HUES64 (cell line): ENCODE measurements around the gene ARHGAP15.

ENCODE experiments used
- H3K27ac ChIP-seq: 2 replicates; pipeline ENCODE4 v1.7.0; 2013; ENCODE audit warnings: low read depth, low read length, inconsistent platforms
- H3K27me3 ChIP-seq: 2 replicates; pipeline ENCODE4 v1.6.1; 2013; ENCODE audit warnings: mild to moderate bottlenecking, low read length; ENCODE audit not compliant: insufficient read depth
- H3K36me3 ChIP-seq: 2 replicates; pipeline ENCODE4 v1.6.1; 2013; ENCODE audit warnings: mild to moderate bottlenecking, low read length; ENCODE audit not compliant: insufficient read depth
- H3K4me1 ChIP-seq: 2 replicates; pipeline ENCODE4 v1.6.1; 2013; ENCODE audit warnings: mild to moderate bottlenecking, low read length, moderate library complexity; ENCODE audit not compliant: insufficient read depth
- H3K4me3 ChIP-seq: 2 replicates; pipeline ENCODE4 v1.5.1; 2013; ENCODE audit warnings: mild to moderate bottlenecking, low read length, moderate library complexity
- H3K9ac ChIP-seq: 2 replicates; pipeline ENCODE4 v1.6.1; 2013; ENCODE audit warnings: mild to moderate bottlenecking, low read depth, low read length
- H3K9me3 ChIP-seq: 2 replicates; pipeline ENCODE4 v1.6.1; 2013; ENCODE audit warnings: low read depth, low read length; ENCODE audit not compliant: insufficient read depth
- WGBS: fragments of 150-250, 120-280 bp; methylation state at CpG from one replicate; pipeline ENCODE4 v1.1.7; 2013; ENCODE audit warnings: missing lambda C conversion rate; 5-methylcytosine and 5-hydroxymethylcytosine counted together

Gene ARHGAP15

DNA sequence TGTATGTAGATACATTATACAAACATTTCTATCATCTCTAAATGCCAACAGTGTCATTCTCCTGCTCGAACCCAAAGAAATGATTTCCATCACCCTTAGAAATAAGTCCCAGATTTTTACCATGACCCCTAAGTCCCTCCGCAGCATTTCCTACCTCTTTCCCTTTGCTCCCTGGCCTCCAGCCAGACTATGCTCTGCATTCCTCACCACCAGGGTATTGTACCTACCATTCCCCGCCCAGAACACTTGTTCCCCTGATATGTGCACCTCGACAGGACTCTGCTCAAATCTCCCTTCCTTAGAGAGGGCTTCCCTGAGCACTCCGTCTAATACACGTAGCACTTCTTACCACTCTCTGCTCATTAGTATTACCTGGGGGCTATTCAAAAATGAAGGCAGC, 630.2 kb downstream of the ARHGAP15 start:
- H3K36me3 ChIP-seq = no peaks in the 10 kb centered on the region
- H3K27ac ChIP-seq = peak overlapping the region; percentile 79
- no peaks in the 10 kb centered on the region for H3K9me3 ChIP-seq
- peaks cover 73% of the 10 kb centered on the region for H3K4me1 ChIP-seq
- 23% methylated on average over 6 of the region's 6 CpGs for WGBS
- no peaks in the 10 kb centered on the region for H3K27me3 ChIP-seq
- peak overlapping the region; percentile 8; the same call in 1 of the 2 replicates for H3K4me3 ChIP-seq
- no peak overlapping the region for H3K9ac ChIP-seq

DNA sequence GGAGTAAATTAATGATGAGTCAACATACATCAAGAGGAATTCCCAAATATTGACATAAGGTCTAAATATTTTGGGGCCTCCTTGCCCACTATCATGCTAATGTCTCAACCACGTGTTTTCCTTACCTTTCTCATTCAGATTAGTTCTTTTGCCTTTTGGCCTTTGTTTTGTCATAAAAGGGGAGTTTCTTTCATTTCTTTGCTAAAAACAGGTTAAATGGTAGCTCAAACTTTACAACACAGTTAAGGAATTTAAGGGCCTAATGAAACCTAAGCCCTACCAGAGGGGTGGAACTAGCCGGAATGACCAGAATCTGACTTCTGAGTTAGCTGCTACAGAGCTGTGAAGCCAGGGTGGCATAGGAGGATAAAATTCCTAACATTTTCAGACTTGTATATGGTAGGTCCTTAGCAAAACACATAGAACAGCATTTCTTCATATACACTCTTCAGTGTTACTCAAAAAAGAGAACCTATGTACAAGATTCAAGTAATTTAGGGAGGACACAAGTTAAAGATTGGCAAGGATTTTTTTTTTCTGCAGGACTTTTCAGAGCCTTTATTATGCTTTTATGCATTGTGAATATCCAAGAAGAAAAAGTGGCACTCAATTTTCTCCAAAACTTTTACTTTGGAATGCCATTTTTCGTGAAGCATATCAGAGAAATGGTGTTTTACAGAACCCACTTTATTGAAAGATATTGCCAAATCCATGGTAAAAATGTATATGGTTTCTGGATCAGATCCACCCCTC, 633.1 kb downstream of the ARHGAP15 start:
- WGBS = 9% methylated on average over 2 of the region's 3 CpGs
- peak overlapping the region; percentile 38 for H3K9ac ChIP-seq

DNA sequence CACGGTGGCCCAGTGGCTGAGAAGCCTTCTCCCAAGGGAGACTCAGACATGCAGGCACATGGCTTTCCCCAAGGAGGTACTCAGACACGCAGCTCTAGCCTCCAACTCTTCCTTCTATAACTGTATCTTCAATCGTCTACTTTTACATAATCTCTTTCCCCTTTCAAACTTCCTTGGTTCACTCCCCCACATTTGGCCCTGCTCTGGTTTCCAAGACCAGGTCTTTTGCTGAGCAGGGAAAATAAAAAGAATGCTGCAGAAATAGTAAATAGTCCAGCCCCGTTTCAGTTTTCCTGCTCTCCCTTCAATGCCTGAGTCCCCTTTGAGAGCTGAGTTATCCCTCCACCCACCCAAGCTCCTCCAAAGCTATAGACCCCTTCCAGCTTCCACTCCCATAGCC, 635.0 kb downstream of the ARHGAP15 start:
- Histone ChIP-seq H3K4me1 (peaks cover 46% of the 10 kb centered on the region), H3K9ac (no peak overlapping the region), H3K9me3 (no peaks in the 10 kb centered on the region), H3K4me3 (no peak overlapping the region), H3K36me3 (no peaks in the 10 kb centered on the region), H3K27me3 (no peaks in the 10 kb centered on the region), H3K27ac (no peak overlapping the region)
- 85% methylated on average over 4 of the region's 4 CpGs for WGBS

More for the DNA sequence above, 633.1 kb downstream of the ARHGAP15 start:
- Histone ChIP-seq H3K27ac (peak overlapping the region; percentile 90), H3K27me3 (no peaks in the 10 kb centered on the region), H3K4me3 (no peak overlapping the region), H3K36me3 (no peaks in the 10 kb centered on the region), H3K4me1 (peaks cover 65% of the 10 kb centered on the region), H3K9me3 (no peaks in the 10 kb centered on the region)

DNA sequence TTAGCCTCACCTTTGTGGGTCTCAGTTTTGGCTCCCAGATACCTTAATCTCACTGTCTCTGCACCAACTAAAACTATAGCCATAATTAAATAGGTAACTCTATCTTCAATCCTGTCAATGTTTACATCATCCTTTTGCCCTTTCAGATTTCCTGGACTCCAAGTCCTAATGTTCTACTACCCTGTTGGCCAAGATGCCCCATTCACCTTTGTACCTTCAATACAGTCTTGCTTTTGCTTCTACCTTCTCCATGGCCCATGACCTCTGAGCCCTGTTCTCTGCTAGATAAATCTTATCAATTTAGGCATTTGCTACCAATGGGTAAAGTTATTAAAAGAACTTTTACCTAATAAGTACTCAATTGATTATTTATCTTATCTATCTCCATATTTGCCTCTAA, 635.5 kb downstream of the ARHGAP15 start:
- Histone ChIP-seq H3K27ac (no peak overlapping the region), H3K9ac (no peak overlapping the region), H3K4me1 (peaks cover 41% of the 10 kb centered on the region), H3K27me3 (no peaks in the 10 kb centered on the region), H3K4me3 (no peak overlapping the region), H3K9me3 (no peaks in the 10 kb centered on the region), H3K36me3 (no peaks in the 10 kb centered on the region)

DNA sequence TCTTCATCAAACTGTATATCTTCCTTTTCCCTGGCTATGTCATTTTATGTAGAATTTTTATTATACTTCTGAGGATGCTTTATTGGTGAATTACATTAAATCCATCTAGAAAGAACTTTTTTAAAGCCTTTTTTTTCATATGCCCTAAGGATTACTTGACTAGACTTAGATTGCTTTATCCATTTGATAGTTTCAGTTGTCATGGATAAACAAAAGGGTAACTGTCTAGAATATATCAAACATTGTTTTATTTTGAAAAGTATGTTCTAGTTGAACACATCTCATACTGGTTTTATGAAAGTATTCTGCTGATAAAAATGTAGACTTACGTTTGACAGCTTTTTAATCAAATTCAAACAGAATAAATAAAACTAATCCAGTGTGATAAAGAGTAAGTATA, 639.8 kb downstream of the ARHGAP15 start:
- H3K9ac ChIP-seq = no peak overlapping the region
- no peak overlapping the region for H3K27ac ChIP-seq
- WGBS = no CpG with 5 or more reads among the region's 1 CpG
- H3K36me3 ChIP-seq = no peaks in the 10 kb centered on the region
- H3K4me1 ChIP-seq = peaks cover 5% of the 10 kb centered on the region
- H3K4me3 ChIP-seq = no peak overlapping the region
- H3K9me3 ChIP-seq = no peaks in the 10 kb centered on the region
- H3K27me3 ChIP-seq = no peaks in the 10 kb centered on the region

DNA sequence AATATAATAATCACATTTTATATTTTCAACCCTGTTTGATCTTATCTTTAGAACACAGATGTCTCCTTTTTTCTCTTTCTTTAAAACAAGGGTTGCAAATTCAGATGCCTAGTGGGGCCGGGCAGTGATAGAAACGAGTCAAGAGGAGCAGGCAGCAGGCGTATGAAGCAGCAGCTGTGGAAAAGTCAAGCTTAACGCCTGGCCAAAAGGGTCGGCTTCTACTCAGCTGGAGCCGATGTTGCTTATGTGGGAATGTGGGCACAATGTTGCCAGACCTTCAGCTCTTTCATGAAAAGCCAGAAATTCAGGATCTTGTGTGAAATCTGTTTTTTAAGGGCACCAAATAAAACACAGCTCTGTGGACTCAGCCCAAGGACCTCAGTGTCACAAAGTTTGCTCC, 642.7 kb downstream of the ARHGAP15 start:
- Histone ChIP-seq H3K4me1 (no peaks in the 10 kb centered on the region), H3K27ac (no peak overlapping the region), H3K27me3 (no peaks in the 10 kb centered on the region), H3K4me3 (no peak overlapping the region), H3K36me3 (no peaks in the 10 kb centered on the region), H3K9me3 (no peaks in the 10 kb centered on the region), H3K9ac (no peak overlapping the region)
- 78% methylated on average over 6 of the region's 6 CpGs for WGBS

DNA sequence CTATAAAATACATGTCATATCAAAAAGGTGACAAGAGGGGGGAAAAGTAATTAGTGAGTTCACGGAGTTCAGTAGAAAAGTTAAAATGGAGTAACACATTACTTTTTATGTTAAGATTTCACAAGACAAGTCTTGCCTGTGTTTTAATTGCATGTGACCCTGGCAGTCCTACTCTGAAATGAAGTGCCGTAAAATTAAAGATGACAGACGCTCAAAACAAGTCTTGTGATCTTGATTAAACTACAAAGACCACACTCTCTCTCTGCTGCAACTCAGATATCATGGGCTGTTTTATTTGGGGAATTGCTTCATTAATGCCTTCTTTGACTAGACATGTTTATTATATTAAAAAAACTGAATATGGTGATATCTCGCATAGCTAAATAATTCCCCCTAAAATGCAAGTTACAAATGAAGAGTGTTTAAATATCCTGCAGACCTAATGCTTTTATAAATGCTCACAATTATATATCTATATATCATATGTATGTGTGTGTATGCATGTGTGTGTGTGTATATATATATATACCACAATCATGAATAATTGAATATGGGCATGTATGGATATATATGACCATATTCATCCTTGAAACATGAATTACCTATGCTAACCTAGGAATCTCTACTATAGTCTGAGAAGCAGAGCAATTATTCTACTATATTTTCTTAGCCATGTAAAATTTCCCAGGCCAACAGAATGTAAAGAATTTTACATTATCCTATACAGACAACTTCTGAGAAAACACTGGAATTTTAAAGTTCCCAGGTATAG, 647.5 kb downstream of the ARHGAP15 start:
- no peaks in the 10 kb centered on the region for H3K36me3 ChIP-seq
- H3K9ac ChIP-seq = no peak overlapping the region
- H3K9me3 ChIP-seq = no peaks in the 10 kb centered on the region
- H3K4me1 ChIP-seq = peaks cover 5% of the 10 kb centered on the region; the same call in 1 of the 2 replicates
- no peak overlapping the region for H3K4me3 ChIP-seq
- H3K27ac ChIP-seq = no peak overlapping the region
- H3K27me3 ChIP-seq = no peaks in the 10 kb centered on the region
- WGBS = 93% methylated on average over 3 of the region's 4 CpGs

DNA sequence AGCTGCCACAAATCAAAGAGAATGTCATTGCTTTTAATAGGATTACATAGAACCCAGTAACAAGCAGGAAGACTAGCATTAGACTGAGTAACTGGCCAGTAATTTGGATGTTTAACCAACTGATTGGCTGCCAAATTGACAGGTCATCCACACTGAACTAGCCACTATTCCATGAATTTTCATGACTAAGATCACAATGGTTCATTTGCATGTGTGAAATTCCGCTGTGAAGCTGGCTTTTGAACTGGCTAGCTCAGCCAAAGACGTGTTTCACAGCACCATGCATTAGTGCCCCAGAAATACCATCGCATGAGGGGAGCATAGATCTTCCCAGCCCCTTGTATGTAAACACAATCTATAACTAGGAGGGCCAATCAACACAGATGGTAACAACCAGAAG, 649.8 kb downstream of the ARHGAP15 start:
- H3K9ac ChIP-seq = no peak overlapping the region

DNA sequence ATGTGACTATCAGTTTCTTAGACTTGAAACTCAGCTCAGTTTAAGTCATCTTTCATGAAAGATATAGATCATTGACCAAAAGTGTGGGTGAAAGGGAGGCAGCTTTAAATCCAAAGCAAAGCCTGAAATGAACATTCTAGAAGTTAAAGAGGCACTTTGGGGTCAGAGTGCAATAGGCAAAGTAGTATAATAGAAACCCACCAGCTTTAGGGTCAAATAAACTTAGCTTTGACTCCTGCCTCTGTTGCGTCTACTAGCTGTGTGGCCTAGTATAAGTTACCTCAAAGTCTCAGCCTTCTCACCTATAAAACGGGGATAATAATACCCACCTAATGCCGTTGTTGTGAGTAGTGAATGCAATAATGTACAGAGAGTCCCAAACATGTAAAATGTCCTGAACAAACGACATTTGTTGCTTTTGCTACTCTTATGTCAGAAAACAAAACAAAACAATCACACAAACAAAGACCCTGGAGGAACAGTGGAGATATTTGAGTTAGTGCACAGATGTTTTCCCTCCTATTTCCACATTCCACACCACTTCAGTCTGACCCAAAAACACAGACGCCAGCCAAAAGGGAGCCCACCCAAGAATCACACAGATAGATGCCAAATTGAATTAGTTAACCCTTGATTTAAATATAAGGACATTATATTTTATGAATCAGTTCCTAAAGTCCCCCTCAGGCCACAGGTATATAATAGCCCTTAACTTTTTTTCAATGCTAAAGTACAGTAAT, 657.0 kb downstream of the ARHGAP15 start:
- Histone ChIP-seq H3K36me3 (no peaks in the 10 kb centered on the region), H3K27ac (no peak overlapping the region), H3K9me3 (no peaks in the 10 kb centered on the region), H3K9ac (no peak overlapping the region), H3K4me3 (no peak overlapping the region), H3K4me1 (no peaks in the 10 kb centered on the region), H3K27me3 (no peaks in the 10 kb centered on the region)
- 88% methylated on average over 5 of the region's 5 CpGs for WGBS

More for the DNA sequence above, 649.8 kb downstream of the ARHGAP15 start:
- Histone ChIP-seq H3K36me3 (no peaks in the 10 kb centered on the region), H3K27me3 (no peaks in the 10 kb centered on the region), H3K4me1 (peaks cover 5% of the 10 kb centered on the region; the same call in 1 of the 2 replicates), H3K4me3 (no peak overlapping the region), H3K9me3 (no peaks in the 10 kb centered on the region), H3K27ac (peak overlapping the region; percentile 19; the same call in 1 of the 2 replicates)
- WGBS = 13% methylated on average over 3 of the region's 3 CpGs

DNA sequence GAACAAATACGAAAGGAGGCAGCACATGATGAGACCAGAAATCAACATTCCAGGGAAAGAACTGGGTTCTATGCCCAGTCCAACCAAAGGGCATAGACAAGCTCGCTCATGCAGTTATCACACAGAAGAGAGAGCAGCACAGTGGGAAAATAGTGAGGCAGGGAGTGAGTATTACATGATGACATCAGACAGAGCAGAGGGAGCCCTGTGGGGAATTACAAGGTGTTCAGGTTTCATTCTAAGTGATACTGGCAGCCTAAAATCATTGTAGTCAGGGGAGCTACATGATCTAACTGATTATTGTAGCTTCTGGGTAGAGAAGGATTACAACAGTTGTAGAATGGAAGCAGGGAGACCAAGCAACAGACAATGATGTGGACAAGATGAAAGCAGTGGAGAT, 658.5 kb downstream of the ARHGAP15 start:
- Histone ChIP-seq H3K9ac (no peak overlapping the region), H3K9me3 (no peaks in the 10 kb centered on the region), H3K27me3 (no peaks in the 10 kb centered on the region), H3K36me3 (no peaks in the 10 kb centered on the region), H3K4me1 (no peaks in the 10 kb centered on the region), H3K27ac (no peak overlapping the region), H3K4me3 (no peak overlapping the region)
- 94% methylated on average over 2 of the region's 2 CpGs for WGBS

DNA sequence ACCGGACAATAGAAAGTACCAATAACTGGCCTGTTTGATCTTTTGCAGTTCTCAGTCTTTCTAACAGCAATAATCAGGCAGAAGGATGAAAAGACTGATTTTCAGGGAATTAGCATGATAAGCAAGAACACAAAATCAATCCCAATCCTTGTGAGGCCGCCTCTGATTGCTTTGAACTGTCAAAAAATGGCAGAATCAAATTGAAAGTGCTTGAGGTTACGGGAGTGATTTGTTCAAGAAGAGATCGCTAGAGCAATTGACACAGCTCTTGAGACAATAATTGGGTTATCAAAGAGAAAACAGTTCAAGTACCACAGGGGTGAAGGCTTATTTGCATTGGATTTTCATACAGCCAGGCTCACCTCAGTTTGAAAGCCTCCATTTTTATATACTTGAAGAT, 663.4 kb downstream of the ARHGAP15 start:
- Histone ChIP-seq H3K36me3 (no peaks in the 10 kb centered on the region), H3K27me3 (no peaks in the 10 kb centered on the region), H3K9me3 (no peaks in the 10 kb centered on the region), H3K4me3 (no peak overlapping the region), H3K4me1 (peaks cover 14% of the 10 kb centered on the region; the same call in 1 of the 2 replicates), H3K9ac (no peak overlapping the region), H3K27ac (no peak overlapping the region)
- WGBS = 95% methylated on average over 4 of the region's 4 CpGs
